SU-DHL-6 (cell line): ENCODE results near the gene ATP9A.

Source experiments
- H2AFZ ChIP-seq: fragments of 200-600 bp; sonication (generic); 2 replicates; pipeline ENCODE4 v1.6.1; 2014; ENCODE audit warnings: low read depth, mild to moderate bottlenecking, moderate library complexity, mixed read lengths, antibody characterized with exemption, low read length; ENCODE audit not compliant: severe bottlenecking
- H3F3A ChIP-seq: fragments of 200-600 bp; shearing (Covaris generic); 2 replicates; pipeline ENCODE4 v1.6.0; 2016; ENCODE audit warnings: antibody characterized with exemption, mild to moderate bottlenecking; ENCODE audit not compliant: insufficient read depth
- H3K27ac ChIP-seq: fragments of 200-600 bp; sonication (generic); 2 replicates; pipeline ENCODE4 v1.5.1; 2016; ENCODE audit warnings: low read depth, mild to moderate bottlenecking, low read length, moderate library complexity, mixed read lengths
- H3K27me3 ChIP-seq: fragments of 200-600 bp; sonication (generic), shearing (Covaris generic); 2 replicates; pipeline ENCODE4 v1.6.0; 2014; ENCODE audit warnings: mild to moderate bottlenecking, low read length
- H3K36me3 ChIP-seq: fragments of 200-600 bp; sonication (generic); 2 replicates; pipeline ENCODE4 v1.6.1; 2014; ENCODE audit warnings: mild to moderate bottlenecking, low read length, mixed read lengths
- H3K4me2 ChIP-seq: fragments of 300-600, 200-600 bp; shearing (Covaris generic), sonication (generic); 2 replicates; pipeline ENCODE4 v1.6.0; 2014; ENCODE audit warnings: low read length, low read depth, mild to moderate bottlenecking; ENCODE audit not compliant: poor library complexity, severe bottlenecking
- H3K4me3 ChIP-seq: fragments of 200-600 bp; sonication (generic); 2 replicates; pipeline ENCODE4 v1.5.1; 2014; ENCODE audit warnings: antibody characterized with exemption, low read length, mild to moderate bottlenecking, mixed read lengths; ENCODE audit not compliant: insufficient read depth, poor library complexity, severe bottlenecking
- H3K79me2 ChIP-seq: fragments of 200-600 bp; sonication (generic); 2 replicates; pipeline ENCODE4 v1.6.1; 2014; ENCODE audit warnings: mild to moderate bottlenecking, low read length, moderate library complexity; ENCODE audit not compliant: insufficient read depth
- H3K9ac ChIP-seq: fragments of 200-600 bp; sonication (generic); 2 replicates; pipeline ENCODE4 v1.7.0; 2014; ENCODE audit warnings: mild to moderate bottlenecking, low read length
- H3K9me2 ChIP-seq: fragments of 200-600 bp; sonication (generic); replicated peaks from 2 replicates; pipeline ENCODE4 v1.6.1; 2014; ENCODE audit warnings: low read length; ENCODE audit not compliant: insufficient read depth
- H3K9me3 ChIP-seq: fragments of 200-600 bp; sonication (generic); 2 replicates; pipeline ENCODE4 v1.6.1; 2014; ENCODE audit warnings: low read length, mixed read lengths; ENCODE audit not compliant: insufficient read depth
- H4K20me1 ChIP-seq: fragments of 200-600 bp; sonication (generic); 2 replicates; pipeline ENCODE4 v1.6.1; 2014; ENCODE audit warnings: low read depth, mild to moderate bottlenecking, antibody characterized with exemption, low read length, moderate library complexity, mixed read lengths
- EZH2phosphoT487 ChIP-seq: fragments of 200-600 bp; sonication (generic), shearing (Covaris generic); conservative IDR thresholded peaks from 2 replicates; pipeline ENCODE4 v1.6.1; 2018; ENCODE audit warnings: mild to moderate bottlenecking, antibody characterized with exemption, low read length, moderate library complexity, mixed read lengths
- TF ChIP-seq, protein P1 (sequence below): fragments of 200-600 bp; sonication (generic); IDR thresholded peaks from one replicate; pipeline ENCODE4 v1.5.1; 2017; ENCODE audit warnings: antibody characterized with exemption, mild to moderate bottlenecking, low read length, moderate library complexity; ENCODE audit not compliant: insufficient read depth, poor library complexity, severe bottlenecking

The ATP9A gene

DNA sequence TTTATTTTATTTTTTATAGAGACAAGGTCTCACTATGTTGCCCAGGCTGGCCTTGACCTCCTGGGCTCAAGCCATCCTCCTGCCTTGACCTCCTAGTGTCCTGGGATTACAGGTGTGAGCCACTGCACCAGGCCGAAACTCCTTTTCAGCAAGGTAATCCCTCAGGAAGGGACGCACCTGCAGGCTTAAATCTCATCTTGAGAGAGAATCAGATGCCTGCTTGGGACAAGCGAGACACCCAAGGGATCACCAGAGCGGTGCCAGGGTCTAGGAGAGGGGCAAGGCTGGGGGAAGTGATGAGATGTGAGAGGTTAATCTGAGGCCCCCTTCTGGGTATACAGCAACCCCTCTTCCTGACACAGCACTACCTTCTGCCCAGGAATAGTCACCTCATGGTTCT, 4.0 kb upstream of the ATP9A start:
- Histone ChIP-seq H3K9me2 (no peaks in the 10 kb centered on the region), H3F3A (no peaks in the 10 kb centered on the region), H4K20me1 (no peaks in the 10 kb centered on the region), H3K27me3 (no peaks in the 10 kb centered on the region), H3K4me3 (no peak overlapping the region), H3K36me3 (no peaks in the 10 kb centered on the region), H3K9me3 (no peaks in the 10 kb centered on the region), H2AFZ (no peak overlapping the region), H3K79me2 (no peaks in the 10 kb centered on the region), H3K9ac (no peak overlapping the region), H3K4me2 (no peak overlapping the region), H3K27ac (no peak overlapping the region)
- TF ChIP-seq EZH2phosphoT487 = no peak
- TF ChIP-seq, protein P1, sequence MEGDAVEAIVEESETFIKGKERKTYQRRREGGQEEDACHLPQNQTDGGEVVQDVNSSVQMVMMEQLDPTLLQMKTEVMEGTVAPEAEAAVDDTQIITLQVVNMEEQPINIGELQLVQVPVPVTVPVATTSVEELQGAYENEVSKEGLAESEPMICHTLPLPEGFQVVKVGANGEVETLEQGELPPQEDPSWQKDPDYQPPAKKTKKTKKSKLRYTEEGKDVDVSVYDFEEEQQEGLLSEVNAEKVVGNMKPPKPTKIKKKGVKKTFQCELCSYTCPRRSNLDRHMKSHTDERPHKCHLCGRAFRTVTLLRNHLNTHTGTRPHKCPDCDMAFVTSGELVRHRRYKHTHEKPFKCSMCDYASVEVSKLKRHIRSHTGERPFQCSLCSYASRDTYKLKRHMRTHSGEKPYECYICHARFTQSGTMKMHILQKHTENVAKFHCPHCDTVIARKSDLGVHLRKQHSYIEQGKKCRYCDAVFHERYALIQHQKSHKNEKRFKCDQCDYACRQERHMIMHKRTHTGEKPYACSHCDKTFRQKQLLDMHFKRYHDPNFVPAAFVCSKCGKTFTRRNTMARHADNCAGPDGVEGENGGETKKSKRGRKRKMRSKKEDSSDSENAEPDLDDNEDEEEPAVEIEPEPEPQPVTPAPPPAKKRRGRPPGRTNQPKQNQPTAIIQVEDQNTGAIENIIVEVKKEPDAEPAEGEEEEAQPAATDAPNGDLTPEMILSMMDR = no peak

DNA sequence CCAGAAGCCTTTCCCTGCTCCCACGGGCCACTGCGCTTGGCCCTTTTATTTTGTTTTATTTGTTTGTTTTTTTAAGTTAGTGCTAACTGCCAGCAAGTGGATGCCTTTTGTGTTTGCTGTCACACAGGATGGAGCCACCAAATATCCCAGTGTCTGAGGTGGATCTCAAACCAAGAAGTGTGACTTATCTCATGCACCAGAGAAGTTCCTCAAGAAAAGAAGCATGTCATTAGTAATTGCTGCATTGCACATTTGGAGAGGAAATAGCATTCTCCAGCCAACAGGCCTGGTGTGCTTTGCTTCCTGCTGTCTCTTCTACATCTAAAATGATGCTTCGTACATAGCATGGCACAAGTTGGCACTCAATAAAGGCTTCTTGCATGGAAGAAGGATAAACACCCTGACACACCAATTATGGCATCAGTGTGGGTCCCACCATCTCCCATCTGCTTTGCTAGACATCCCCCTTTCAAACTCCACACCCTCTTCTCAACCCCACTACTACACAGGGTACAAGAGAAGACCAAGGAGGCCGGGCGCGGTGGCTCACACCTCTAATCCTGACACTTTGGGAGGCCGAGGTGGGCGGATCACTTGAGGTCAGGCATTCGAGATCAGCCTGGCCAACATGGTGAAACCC, 1.9 kb upstream of the ATP9A start:
- no peak overlapping the region for H3K9ac ChIP-seq
- H3K36me3 ChIP-seq = no peaks in the 10 kb centered on the region
- no peaks in the 10 kb centered on the region for H3K9me3 ChIP-seq
- H3K27ac ChIP-seq = no peak overlapping the region
- no peaks in the 10 kb centered on the region for H3K79me2 ChIP-seq
- no peak overlapping the region for H3K4me3 ChIP-seq
- H3F3A ChIP-seq = no peaks in the 10 kb centered on the region
- no peaks in the 10 kb centered on the region for H3K9me2 ChIP-seq
- no peak overlapping the region for H3K4me2 ChIP-seq
- H2AFZ ChIP-seq = no peak overlapping the region
- no peaks in the 10 kb centered on the region for H4K20me1 ChIP-seq
- no peak for TF ChIP-seq EZH2phosphoT487
- TF ChIP-seq, protein P1 = no peak
- no peaks in the 10 kb centered on the region for H3K27me3 ChIP-seq

DNA sequence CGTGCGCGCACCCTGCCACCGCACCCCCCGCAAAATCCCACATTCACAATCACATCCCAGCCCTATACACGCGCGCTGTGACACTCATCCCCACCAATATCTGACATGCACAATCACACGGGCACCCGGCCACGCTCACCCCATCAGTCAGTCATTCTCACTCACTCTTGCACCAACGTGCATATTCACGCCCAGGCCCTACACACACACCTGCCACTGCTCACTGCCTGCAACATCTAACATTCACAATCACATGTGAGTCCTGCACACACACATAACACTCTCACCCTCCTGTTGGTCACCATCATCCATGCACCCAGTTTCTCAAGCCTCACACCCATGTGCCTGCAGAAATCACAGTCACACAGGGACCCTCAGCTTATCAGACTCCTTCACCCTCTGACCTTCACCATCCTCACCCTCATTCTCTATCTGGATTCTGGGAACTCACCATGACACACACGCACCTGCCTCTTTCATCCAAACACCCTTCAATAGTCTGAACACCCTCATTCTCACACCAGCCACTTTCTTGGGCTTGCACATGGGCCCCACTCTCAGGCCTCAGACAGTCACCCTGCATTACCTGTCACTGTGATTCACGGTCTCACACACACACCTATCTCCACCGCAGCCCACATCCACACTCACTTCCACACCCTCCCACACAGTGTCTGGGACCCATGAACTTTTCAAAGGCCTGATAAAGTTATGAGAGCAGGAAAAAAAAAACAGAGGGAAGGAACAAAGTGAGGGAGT, 748 bp upstream of the ATP9A start:
- no peak for TF ChIP-seq EZH2phosphoT487
- TF ChIP-seq, protein P1 = no peak
- Histone ChIP-seq H3K79me2 (no peaks in the 10 kb centered on the region), H2AFZ (no peak overlapping the region), H3K9me2 (no peaks in the 10 kb centered on the region), H3K27ac (no peak overlapping the region), H3K27me3 (no peaks in the 10 kb centered on the region), H3K9ac (no peak overlapping the region), H4K20me1 (no peaks in the 10 kb centered on the region), H3K36me3 (no peaks in the 10 kb centered on the region), H3F3A (no peaks in the 10 kb centered on the region), H3K4me3 (no peak overlapping the region), H3K9me3 (no peaks in the 10 kb centered on the region), H3K4me2 (no peak overlapping the region)
